A549 (cell line): Measurements from ENCODE around the gene ELF3.

Source experiments
- JUNB ChIP-seq: fragments of >200 bp; sonication (Bioruptor Twin); formaldehyde crosslinking; IDR thresholded peaks from 2 replicates; pipeline ENCODE4 v1.6.1; 2016
- KDM5A ChIP-seq: fragments of 200-600 bp; sonication (generic); IDR thresholded peaks from 2 replicates; pipeline ENCODE4 v1.6.1; 2016; ENCODE audit warnings: antibody characterized with exemption, mild to moderate bottlenecking
- MYC ChIP-seq: IDR thresholded peaks from 2 replicates; pipeline ENCODE4 v1.6.1; 2012; ENCODE audit warnings: mild to moderate bottlenecking, inconsistent platforms, low read length, improper control_type of control experiment, borderline replicate concordance
- POLR2A ChIP-seq: IDR thresholded peaks from 2 replicates; pipeline ENCODE4 v1.6.1; 2012; ENCODE audit warnings: mild to moderate bottlenecking, low read length
- RFX5 ChIP-seq: fragments of 450-650 bp; IDR thresholded peaks from 2 replicates; pipeline ENCODE4 v1.7.1; 2014; ENCODE audit warnings: antibody characterized with exemption, mild to moderate bottlenecking, moderate library complexity
- TF ChIP-seq, protein P1 (sequence below): fragments of >200 bp; sonication (Bioruptor Twin); formaldehyde crosslinking; IDR thresholded peaks from 3 replicates; pipeline ENCODE4 v1.5.1; 2016
- TF ChIP-seq, protein P2 (sequence below): IDR thresholded peaks from 2 replicates; pipeline ENCODE4 v1.6.1; 2012

DNA sequence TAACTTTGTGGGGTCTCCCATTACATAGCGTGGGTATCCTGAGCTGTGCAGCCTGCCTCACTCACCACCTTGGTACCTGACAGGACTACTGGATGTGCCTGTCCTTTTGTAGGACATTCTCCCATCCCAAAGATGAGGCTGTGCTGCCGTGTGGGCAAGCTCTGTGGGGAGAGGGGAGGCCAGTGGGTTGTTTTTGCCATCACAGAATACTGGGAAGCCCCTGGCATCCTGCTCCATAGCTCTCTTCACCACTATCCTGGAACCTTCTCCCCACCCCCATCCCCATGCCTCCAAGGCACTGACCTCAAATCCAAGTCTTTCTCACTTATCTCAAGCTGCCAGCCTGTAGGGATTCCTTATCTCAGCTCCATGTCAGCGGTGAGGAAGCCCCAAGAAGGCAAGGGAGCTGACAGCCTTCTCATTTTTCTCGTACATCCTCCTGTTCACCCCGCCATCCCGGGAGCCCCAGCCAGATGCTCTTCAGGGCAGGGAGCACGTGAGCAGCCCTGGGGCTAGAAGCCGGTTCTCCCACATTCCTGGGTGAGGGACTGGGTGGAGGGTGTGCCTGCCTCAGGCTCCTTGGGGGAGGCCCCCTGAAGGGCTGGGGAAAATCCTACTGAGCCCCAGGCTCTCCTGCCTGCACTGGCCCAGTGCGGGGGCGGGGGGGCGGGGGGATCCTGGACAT lies 2.4 kb upstream of the ELF3 start:
- TF ChIP-seq, protein P1, sequence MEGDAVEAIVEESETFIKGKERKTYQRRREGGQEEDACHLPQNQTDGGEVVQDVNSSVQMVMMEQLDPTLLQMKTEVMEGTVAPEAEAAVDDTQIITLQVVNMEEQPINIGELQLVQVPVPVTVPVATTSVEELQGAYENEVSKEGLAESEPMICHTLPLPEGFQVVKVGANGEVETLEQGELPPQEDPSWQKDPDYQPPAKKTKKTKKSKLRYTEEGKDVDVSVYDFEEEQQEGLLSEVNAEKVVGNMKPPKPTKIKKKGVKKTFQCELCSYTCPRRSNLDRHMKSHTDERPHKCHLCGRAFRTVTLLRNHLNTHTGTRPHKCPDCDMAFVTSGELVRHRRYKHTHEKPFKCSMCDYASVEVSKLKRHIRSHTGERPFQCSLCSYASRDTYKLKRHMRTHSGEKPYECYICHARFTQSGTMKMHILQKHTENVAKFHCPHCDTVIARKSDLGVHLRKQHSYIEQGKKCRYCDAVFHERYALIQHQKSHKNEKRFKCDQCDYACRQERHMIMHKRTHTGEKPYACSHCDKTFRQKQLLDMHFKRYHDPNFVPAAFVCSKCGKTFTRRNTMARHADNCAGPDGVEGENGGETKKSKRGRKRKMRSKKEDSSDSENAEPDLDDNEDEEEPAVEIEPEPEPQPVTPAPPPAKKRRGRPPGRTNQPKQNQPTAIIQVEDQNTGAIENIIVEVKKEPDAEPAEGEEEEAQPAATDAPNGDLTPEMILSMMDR, result no peak
- TF ChIP-seq JUNB (no peak), KDM5A (no peak), RFX5 (no peak), POLR2A (no peak), MYC (no peak)
- TF ChIP-seq, protein P2, sequence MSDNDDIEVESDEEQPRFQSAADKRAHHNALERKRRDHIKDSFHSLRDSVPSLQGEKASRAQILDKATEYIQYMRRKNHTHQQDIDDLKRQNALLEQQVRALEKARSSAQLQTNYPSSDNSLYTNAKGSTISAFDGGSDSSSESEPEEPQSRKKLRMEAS, result no peak
